GM19099 (cell line): ENCODE data around the gene ZPR1.

ENCODE experiments used
- POLR2A ChIP-seq: IDR thresholded peaks from 3 replicates; pipeline ENCODE4 v1.6.1; 2011; ENCODE audit warnings: low read depth; ENCODE audit not compliant: insufficient read length; ENCODE audit errors: extremely low read depth

ZPR1 gene

GRCh38 chr11:116788534-116788933 is 711 bp upstream of the ZPR1 start:
- no peak for TF ChIP-seq POLR2A

- TF ChIP-seq POLR2A: no peak
Observed at GRCh38 chr11:116787436-116787785, 412 bp downstream of the ZPR1 start.

GRCh38 chr11:116786966-116787365 is 857 bp downstream of the ZPR1 start:
- no peak for TF ChIP-seq POLR2A

- TF ChIP-seq POLR2A: no peak
Observed at GRCh38 chr11:116786326-116786725, 1.5 kb downstream of the ZPR1 start.

- no peak for TF ChIP-seq POLR2A
Observed at GRCh38 chr11:116782728-116783127, 5.1 kb downstream of the ZPR1 start.

GRCh38 chr11:116778556-116778955 is 9.3 kb downstream of the ZPR1 start:
- no peak for TF ChIP-seq POLR2A

- no peak for TF ChIP-seq POLR2A
Observed at GRCh38 chr11:116777056-116777455, 10.8 kb downstream of the ZPR1 start.

- no peak for TF ChIP-seq POLR2A
Observed at GRCh38 chr11:116776522-116776984, 11.3 kb downstream of the ZPR1 start.

GRCh38 chr11:116775975-116776374 is 11.8 kb downstream of the ZPR1 start:
- no peak for TF ChIP-seq POLR2A

- no peak for TF ChIP-seq POLR2A
Observed at GRCh38 chr11:116774661-116775060, 13.2 kb downstream of the ZPR1 start.

GRCh38 chr11:116773203-116774097 is 14.4 kb downstream of the ZPR1 start:
- TF ChIP-seq POLR2A: no peak

GRCh38 chr11:116772443-116773202 is 15.2 kb downstream of the ZPR1 start, which contains the start of gene BUD13:
BUD13 (minus strand) TSS chr11:116772987; CDS start chr11:116772964, 23 bp downstream.
- TF ChIP-seq POLR2A: peak; percentile 85

GRCh38 chr11:116771935-116772334 is 15.9 kb downstream of the ZPR1 start:
- TF ChIP-seq POLR2A: no peak

GRCh38 chr11:116762132-116762531 is 25.7 kb downstream of the ZPR1 start:
- TF ChIP-seq POLR2A: no peak

- TF ChIP-seq POLR2A: no peak
Observed at GRCh38 chr11:116750070-116750718, 37.6 kb downstream of the ZPR1 start.
